DND-41 (cell line): Measurements from ENCODE around the gene CALCOCO1.

Experiments used
- ATAC-seq: fragments of 200-7000 bp; cut with Tn5 transposase; 3 replicates; pipeline ENCODE4 v1.9.1; 2021; ENCODE audit warnings: low read depth; ENCODE audit not compliant: insufficient read depth
- DNase-seq: peaks from one replicate; pipeline ENCODE4 v3.0.0-alpha.2; 2020
- H2AFZ ChIP-seq: 2 replicates; pipeline ENCODE4 v1.6.0; 2012; ENCODE audit warnings: low read depth, low read length
- H3K27ac ChIP-seq: 2 replicates; pipeline ENCODE4 v1.5.1; 2012; ENCODE audit warnings: low read length, inconsistent platforms
- H3K27me3 ChIP-seq: fragments of 200-600 bp; sonication (generic); 2 replicates; pipeline ENCODE4 v1.6.0; 2012; ENCODE audit warnings: low read length, mild to moderate bottlenecking, inconsistent platforms; ENCODE audit not compliant: insufficient read depth, poor library complexity
- H3K36me3 ChIP-seq: 2 replicates; pipeline ENCODE4 v1.5.1; 2012; ENCODE audit warnings: low read length, inconsistent platforms; ENCODE audit not compliant: insufficient read depth
- H3K4me1 ChIP-seq: 2 replicates; pipeline ENCODE4 v1.5.1; 2012; ENCODE audit warnings: mild to moderate bottlenecking, low read length; ENCODE audit not compliant: insufficient read depth
- H3K4me2 ChIP-seq: 2 replicates; pipeline ENCODE4 v1.6.0; 2012; ENCODE audit warnings: mild to moderate bottlenecking, moderate library complexity, low read length, inconsistent platforms; ENCODE audit not compliant: insufficient read depth
- H3K4me3 ChIP-seq, 2 experiments: fragments of 200-600 bp in 1 of 2; shearing (Covaris generic) in 1 of 2; 2 replicates each; pipeline ENCODE4 v1.5.1; 2012 to 2016; ENCODE audit warnings: inconsistent platforms in 2 of 2, low read length in 2 of 2, mild to moderate bottlenecking in 2 of 2, low read depth in 1 of 2, moderate library complexity in 1 of 2
- H3K79me2 ChIP-seq: 2 replicates; pipeline ENCODE4 v1.6.0; 2012; ENCODE audit warnings: low read length, inconsistent platforms; ENCODE audit not compliant: insufficient read depth
- H3K9ac ChIP-seq: 2 replicates; pipeline ENCODE4 v1.6.0; 2012; ENCODE audit warnings: low read depth, mild to moderate bottlenecking, inconsistent platforms, low read length, moderate library complexity
- H3K9me3 ChIP-seq: 2 replicates; pipeline ENCODE4 v1.5.1; 2012; ENCODE audit warnings: low read length, moderate library complexity, mild to moderate bottlenecking, inconsistent platforms; ENCODE audit not compliant: insufficient read depth, severe bottlenecking
- H4K20me1 ChIP-seq: 2 replicates; pipeline ENCODE4 v1.6.0; 2012; ENCODE audit warnings: low read length; ENCODE audit not compliant: insufficient read depth
- CTCF ChIP-seq: IDR thresholded peaks from 2 replicates; pipeline ENCODE4 v1.5.1; 2012; ENCODE audit warnings: borderline replicate concordance, low read length, moderate library complexity, mild to moderate bottlenecking; ENCODE audit not compliant: poor library complexity, severe bottlenecking; ENCODE audit errors: extremely low read depth
- EZH2 ChIP-seq: IDR thresholded peaks from 3 replicates; pipeline ENCODE4 v1.6.1; 2012; ENCODE audit warnings: borderline replicate concordance, low read depth, mild to moderate bottlenecking, moderate library complexity, low read length, inconsistent platforms; ENCODE audit not compliant: severe bottlenecking

Gene CALCOCO1

DNA sequence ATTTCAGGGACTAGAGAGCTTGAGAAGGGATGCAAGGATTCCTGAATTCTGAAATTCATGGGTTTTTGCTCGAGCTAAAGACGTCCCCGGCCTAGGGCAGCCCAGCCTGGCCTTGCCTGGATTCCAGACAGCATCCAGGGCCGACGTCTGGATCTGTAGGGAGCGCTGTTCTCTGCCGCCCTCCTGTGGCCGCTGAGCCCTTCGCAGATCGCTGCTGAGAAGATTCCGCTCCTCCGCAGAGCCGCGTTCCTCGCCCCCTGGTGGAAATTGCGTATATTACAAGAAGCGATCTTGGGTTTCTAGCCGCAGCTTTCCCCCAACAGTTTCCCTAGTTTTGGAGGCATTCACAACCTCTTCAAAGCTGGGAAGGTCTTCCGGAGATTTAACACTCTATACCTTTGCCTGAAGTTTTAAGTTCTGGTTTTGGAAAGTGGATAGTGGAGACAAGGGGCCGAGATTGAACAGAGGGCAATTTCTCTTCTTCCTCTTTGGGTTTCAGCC lies 19.4 kb upstream of the CALCOCO1 start:
- Histone ChIP-seq H3K9me3 (no peaks in the 10 kb centered on the region), H3K27me3 (peaks cover 70% of the 10 kb centered on the region), H3K4me3 (no peak overlapping the region), H3K4me2 (no peak overlapping the region; the same call in 1 of the 2 replicates), H2AFZ (peak overlapping the region; percentile 56), H3K4me1 (peaks cover 17% of the 10 kb centered on the region), H3K9ac (no peak overlapping the region), H3K27ac (no peak overlapping the region), H3K36me3 (no peaks in the 10 kb centered on the region), H4K20me1 (0 out of 2 replicates have a peak, but pooled peaks cover 6% of the 10 kb centered on the region), H3K79me2 (no peaks in the 10 kb centered on the region)
- no peak for TF ChIP-seq EZH2
- peak; percentile 100 for TF ChIP-seq CTCF
- DNase-seq (peak; percentile 89), ATAC-seq (peak; percentile 89)

- Histone ChIP-seq H3K4me1 (peaks cover 9% of the 10 kb centered on the region; the same call in 1 of the 2 replicates), H3K27me3 (peaks cover 51% of the 10 kb centered on the region), H2AFZ (no peak overlapping the region), H3K9me3 (no peaks in the 10 kb centered on the region), H4K20me1 (no peaks in the 10 kb centered on the region), H3K79me2 (no peaks in the 10 kb centered on the region), H3K27ac (no peak overlapping the region), H3K36me3 (no peaks in the 10 kb centered on the region), H3K9ac (no peak overlapping the region), H3K4me2 (no peak overlapping the region), H3K4me3 (no peak overlapping the region)
- TF ChIP-seq CTCF (no peak), EZH2 (no peak)
- ATAC-seq: no peak
- DNase-seq: no peak
Measured at GRCh38 chr12:53744751-53745150, 17.5 kb upstream of the CALCOCO1 start.

DNA sequence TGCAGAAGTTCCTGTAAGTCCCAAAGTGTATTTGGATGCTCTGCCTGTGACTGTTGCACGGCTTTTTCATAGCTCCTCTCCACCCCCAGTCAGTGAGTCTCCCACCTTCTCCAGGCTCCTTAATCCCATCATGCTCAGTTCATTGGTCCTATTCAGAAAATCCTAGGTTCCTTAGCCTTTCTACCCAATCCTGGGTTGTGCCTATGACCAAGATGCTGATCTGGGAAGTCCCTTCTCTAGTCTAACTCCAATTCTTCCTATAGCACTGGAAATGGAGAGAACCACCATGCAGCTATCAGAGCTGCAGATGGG lies 16.8 kb upstream of the CALCOCO1 start:
- no peaks in the 10 kb centered on the region for H3K79me2 ChIP-seq
- TF ChIP-seq EZH2: no peak
- no peak for TF ChIP-seq CTCF
- H3K4me2 ChIP-seq: no peak overlapping the region
- peaks cover 46% of the 10 kb centered on the region for H3K27me3 ChIP-seq
- H3K9ac ChIP-seq: no peak overlapping the region
- ATAC-seq: no peak
- no peak overlapping the region for H3K4me3 ChIP-seq
- H3K27ac ChIP-seq: no peak overlapping the region
- no peaks in the 10 kb centered on the region for H3K9me3 ChIP-seq
- H4K20me1 ChIP-seq: no peaks in the 10 kb centered on the region
- H2AFZ ChIP-seq: no peak overlapping the region
- no peak for DNase-seq
- no peaks in the 10 kb centered on the region for H3K36me3 ChIP-seq
- H3K4me1 ChIP-seq: peaks cover 9% of the 10 kb centered on the region; the same call in 1 of the 2 replicates
